AG04449 (cell line): Measurements from ENCODE around the gene UNC5B.

ENCODE experiments used
- CTCF ChIA-PET: fragments of 350-600 bp; formaldehyde crosslinking; extraction: SDS; loops from one replicate; lab custom pipeline; 2021; ENCODE audit warnings: antibody characterized with exemption; lab: Yijun Ruan, JAX
- POLR2A ChIA-PET: fragments of 400-600, 350-600 bp; formaldehyde crosslinking; extraction: SDS; loops from one replicate; lab custom pipeline; 2020; ENCODE audit warnings: antibody characterized with exemption, inconsistent platforms; lab: Yijun Ruan, JAX
- DNase-seq: peaks from one replicate; pipeline ENCODE4 v3.0.0-alpha.2; 2010; ENCODE audit warnings: low read depth, low spot score
- H3K4me3 ChIP-seq: 2 replicates; pipeline ENCODE4 v1.5.1; 2011; ENCODE audit warnings: low read depth, mild to moderate bottlenecking, control low read depth, low read length
- TF ChIP-seq, protein P1 (sequence below): IDR thresholded peaks from one replicate; pipeline ENCODE4 v1.5.1; 2011; ENCODE audit warnings: mild to moderate bottlenecking, moderate library complexity, low read length, control low read depth, inconsistent platforms; ENCODE audit not compliant: insufficient read depth; ENCODE audit errors: missing control alignments

UNC5B gene

DNA sequence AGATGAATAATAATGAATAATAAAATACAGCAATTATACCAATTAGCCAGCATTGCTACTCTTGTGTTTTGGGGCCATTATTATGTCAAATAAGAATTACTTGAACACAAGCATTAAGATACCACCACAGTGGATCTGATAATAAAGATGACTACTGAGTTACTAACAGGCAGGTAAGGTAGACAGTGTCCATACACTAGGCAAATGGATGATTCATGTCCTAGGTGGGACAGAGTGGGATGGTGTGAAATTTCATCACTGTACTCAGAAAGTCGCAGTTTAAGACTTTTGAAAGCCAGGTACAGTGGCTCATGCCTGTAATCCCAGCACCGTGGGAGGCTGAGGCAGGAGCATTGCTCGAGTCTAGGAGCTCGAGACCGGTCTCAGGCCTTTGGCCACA is 8.7 kb upstream of the UNC5B start:
- H3K4me3 ChIP-seq: no peak overlapping the region
- TF ChIP-seq, protein P1, sequence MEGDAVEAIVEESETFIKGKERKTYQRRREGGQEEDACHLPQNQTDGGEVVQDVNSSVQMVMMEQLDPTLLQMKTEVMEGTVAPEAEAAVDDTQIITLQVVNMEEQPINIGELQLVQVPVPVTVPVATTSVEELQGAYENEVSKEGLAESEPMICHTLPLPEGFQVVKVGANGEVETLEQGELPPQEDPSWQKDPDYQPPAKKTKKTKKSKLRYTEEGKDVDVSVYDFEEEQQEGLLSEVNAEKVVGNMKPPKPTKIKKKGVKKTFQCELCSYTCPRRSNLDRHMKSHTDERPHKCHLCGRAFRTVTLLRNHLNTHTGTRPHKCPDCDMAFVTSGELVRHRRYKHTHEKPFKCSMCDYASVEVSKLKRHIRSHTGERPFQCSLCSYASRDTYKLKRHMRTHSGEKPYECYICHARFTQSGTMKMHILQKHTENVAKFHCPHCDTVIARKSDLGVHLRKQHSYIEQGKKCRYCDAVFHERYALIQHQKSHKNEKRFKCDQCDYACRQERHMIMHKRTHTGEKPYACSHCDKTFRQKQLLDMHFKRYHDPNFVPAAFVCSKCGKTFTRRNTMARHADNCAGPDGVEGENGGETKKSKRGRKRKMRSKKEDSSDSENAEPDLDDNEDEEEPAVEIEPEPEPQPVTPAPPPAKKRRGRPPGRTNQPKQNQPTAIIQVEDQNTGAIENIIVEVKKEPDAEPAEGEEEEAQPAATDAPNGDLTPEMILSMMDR: no peak
- ChIA-PET CTCF (interaction anchor here (1.0 to 4.1 kb wide), 3 partner anchors 18 to 279 kb away, joined by 3 to 35 read pairs (median 4); no protein-coding TSS in a partner anchor), POLR2A (no interaction called here)
- no peak for DNase-seq

DNA sequence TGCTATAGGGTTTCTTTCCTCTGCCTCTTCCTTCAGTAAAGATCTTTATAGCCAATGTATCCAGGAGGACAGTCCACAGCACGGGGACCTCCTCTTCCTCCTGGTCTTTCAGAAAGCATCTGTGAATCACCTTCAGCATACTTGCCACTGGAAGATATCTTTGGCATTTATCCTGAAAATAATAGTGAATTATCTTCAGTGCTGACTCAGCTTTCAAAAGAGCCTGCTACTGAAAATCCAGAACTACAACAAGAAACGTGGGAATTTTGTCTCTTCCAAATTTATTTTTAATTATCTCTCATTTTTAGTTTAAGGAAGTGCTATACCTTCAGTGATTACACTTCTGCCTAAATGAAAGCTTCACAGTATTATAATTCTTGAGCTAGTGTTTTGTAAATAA is 7.6 kb upstream of the UNC5B start:
- CTCF ChIA-PET: interaction anchor here (1.0 to 4.1 kb wide), 4 partner anchors 17 to 280 kb away, joined by 3 to 35 read pairs (median 4); no protein-coding TSS in a partner anchor
- TF ChIP-seq, protein P1: no peak
- no peak for DNase-seq
- H3K4me3 ChIP-seq: no peak overlapping the region
- POLR2A ChIA-PET: no interaction called here

DNA sequence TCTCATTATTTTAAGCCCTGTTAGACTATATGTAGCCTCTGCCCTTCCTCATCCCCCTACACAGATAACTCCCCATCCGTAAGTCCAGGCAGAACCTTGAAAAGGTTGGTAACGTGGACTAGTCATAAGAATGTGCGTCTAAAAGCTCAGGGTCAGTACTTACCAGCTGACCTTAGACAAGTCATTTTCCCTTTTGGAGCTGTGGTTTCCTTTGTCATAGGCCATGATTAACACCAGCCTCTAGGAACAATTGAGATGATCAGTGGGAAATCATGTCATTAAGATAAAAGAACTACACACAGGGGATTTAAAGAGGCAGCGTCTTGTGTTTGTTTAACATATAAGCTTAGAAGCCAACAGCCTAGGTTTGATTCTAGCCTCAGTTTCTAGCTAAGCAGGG is 6.9 kb upstream of the UNC5B start:
- POLR2A ChIA-PET: no interaction called here
- H3K4me3 ChIP-seq: no peak overlapping the region
- CTCF ChIA-PET: interaction anchor here (1.0 to 4.1 kb wide), 9 partner anchors 11 to 302 kb away, joined by 3 to 35 read pairs (median 4); no protein-coding TSS in a partner anchor
- TF ChIP-seq, protein P1: no peak
- no peak for DNase-seq

GRCh38 chr10:71206911-71207310 is 5.5 kb upstream of the UNC5B start:
- CTCF ChIA-PET: interaction anchor here (0.8 to 4.1 kb wide), 6 partner anchors 9 to 446 kb away, joined by 3 to 35 read pairs (median 5); no protein-coding TSS in a partner anchor
- POLR2A ChIA-PET: no interaction called here
- no peak overlapping the region for H3K4me3 ChIP-seq
- no peak for DNase-seq
- TF ChIP-seq, protein P1: no peak

DNA sequence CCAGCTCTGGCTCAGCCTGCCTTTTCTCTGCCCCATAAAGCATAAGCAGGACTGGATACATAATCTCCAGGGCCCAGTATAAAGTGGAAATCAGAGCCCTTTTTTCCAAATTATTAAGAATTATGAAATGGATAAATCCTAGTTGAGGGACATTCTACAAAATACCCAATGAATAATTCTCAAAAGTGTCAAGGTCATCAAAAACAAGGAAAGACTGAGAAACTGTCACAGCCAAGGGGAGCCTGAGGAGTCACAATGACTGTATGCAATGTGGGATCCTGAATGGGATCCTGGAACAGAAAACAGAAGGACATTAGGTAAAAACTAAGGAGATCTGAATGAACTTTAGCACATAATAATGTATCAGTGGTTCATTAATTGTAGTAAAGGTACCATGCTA is 4.8 kb upstream of the UNC5B start:
- POLR2A ChIA-PET: no interaction called here
- TF ChIP-seq, protein P1: no peak
- CTCF ChIA-PET: interaction anchor here (1.3 to 4.1 kb wide), 4 partner anchors 60 to 304 kb away, joined by 4 to 35 read pairs (median 10); no protein-coding TSS in a partner anchor
- no peak overlapping the region for H3K4me3 ChIP-seq
- no peak for DNase-seq

- DNase-seq: no peak
These were observed 3.0 kb upstream of the UNC5B start for GRCh38 chr10:71209352-71209715.

More at GRCh38 chr10:71209352-71209715, 3.0 kb upstream of the UNC5B start:
- TF ChIP-seq, protein P1: no peak
- H3K4me3 ChIP-seq: no peak overlapping the region
- ChIA-PET POLR2A (no interaction called here), CTCF (interaction anchor here (1.0 to 1.8 kb wide), 33 partner anchors 8 to 448 kb away, joined by 3 to 28 read pairs (median 4); no protein-coding TSS in a partner anchor)
